Measurements from ENCODE around the gene ZNF695.
"Not testable (repeated sequence)": the region's sequence is repeated elsewhere in the genome, so short reads cannot be mapped to it uniquely, and the experiment has no call there.

The ZNF695 gene

GRCh38 chr1:247004081-247004480 lies 3.8 kb downstream of the ZNF695 start:
- not testable (repeated sequence) for H2BK15ac ChIP-seq (replicated peaks; ENCODE audit: low read depth); H4K8ac ChIP-seq (ENCODE audit: low read depth, low read length); H3K18ac ChIP-seq (ENCODE audit: low read length); H3K4me1 ChIP-seq (ENCODE audit: control insufficient read depth, low read depth, low read length); H3K79me1 ChIP-seq (ENCODE audit: low read length); H2BK120ac ChIP-seq (ENCODE audit: low read depth, low read length); H3K27me3 ChIP-seq (ENCODE audit: insufficient read depth, low read length, poor library complexity); H3K27ac ChIP-seq (ENCODE audit: low read depth, low read length); H3K4ac ChIP-seq (ENCODE audit: low read depth, low read length); H2BK5ac ChIP-seq (ENCODE audit: low read length); H4K5ac ChIP-seq (ENCODE audit: low read length); H3K4me3 ChIP-seq (ENCODE audit: low read length); H3K23ac ChIP-seq (ENCODE audit: low read length); H3K36me3 ChIP-seq (ENCODE audit: control insufficient read depth, insufficient read depth, low read length); DNase-seq; H3K56ac ChIP-seq (ENCODE audit: low read length); H2AK5ac ChIP-seq (ENCODE audit: low read length); H3K4me2 ChIP-seq (ENCODE audit: low read length); H3K9ac ChIP-seq (ENCODE audit: low read length)
- H3K79me2 ChIP-seq (ENCODE audit: control insufficient read depth, insufficient read depth, low read length), result peaks cover 47% of the 10 kb centered on the region
- no CpG with 5 or more reads among the region's 6 CpGs for WGBS (ENCODE audit: extremely low coverage, insufficient coverage, low lambda C conversion rate)

GRCh38 chr1:246989901-246990300 lies 18.0 kb downstream of the ZNF695 start:
- no peak overlapping the region for H4K5ac ChIP-seq (ENCODE audit: low read length)
- no peak overlapping the region for H4K8ac ChIP-seq (ENCODE audit: low read depth, low read length)
- no peak overlapping the region for H2BK120ac ChIP-seq (ENCODE audit: low read depth, low read length)
- WGBS (ENCODE audit: extremely low coverage, insufficient coverage, low lambda C conversion rate), result 100% methylated on average over 1 of the region's 2 CpGs
- no peak overlapping the region for H3K27ac ChIP-seq (ENCODE audit: low read depth, low read length)
- no peak overlapping the region for H3K9ac ChIP-seq (ENCODE audit: low read length)
- H3K27me3 ChIP-seq (ENCODE audit: insufficient read depth, low read length, poor library complexity), result no peaks in the 10 kb centered on the region
- no peak overlapping the region for H3K4me2 ChIP-seq (ENCODE audit: low read length)
- DNase-seq, result no peak
- no peak overlapping the region for H3K4ac ChIP-seq (ENCODE audit: low read depth, low read length)
- no peak overlapping the region for H3K56ac ChIP-seq (ENCODE audit: low read length)
- H2BK5ac ChIP-seq (ENCODE audit: low read length), result no peak overlapping the region
- H3K23ac ChIP-seq (ENCODE audit: low read length), result no peak overlapping the region
- peaks cover 3% of the 10 kb centered on the region for H3K79me1 ChIP-seq (ENCODE audit: low read length)
- no peaks in the 10 kb centered on the region for H3K4me1 ChIP-seq (ENCODE audit: control insufficient read depth, low read depth, low read length)
- no peak overlapping the region for H3K18ac ChIP-seq (ENCODE audit: low read length)
- peaks cover 10% of the 10 kb centered on the region for H3K36me3 ChIP-seq (ENCODE audit: control insufficient read depth, insufficient read depth, low read length)
- no peak overlapping the region for H3K4me3 ChIP-seq (ENCODE audit: low read length)
- H2BK15ac ChIP-seq (replicated peaks; ENCODE audit: low read depth), result no peak overlapping the region
- peaks cover 2% of the 10 kb centered on the region for H3K79me2 ChIP-seq (ENCODE audit: control insufficient read depth, insufficient read depth, low read length)
- H2AK5ac ChIP-seq (ENCODE audit: low read length), result no peak overlapping the region

- no CpG with 5 or more reads among the region's 4 CpGs for WGBS (ENCODE audit: extremely low coverage, insufficient coverage, low lambda C conversion rate)
- no peak overlapping the region for H3K23ac ChIP-seq (ENCODE audit: low read length)
- H4K5ac ChIP-seq (ENCODE audit: low read length), result no peak overlapping the region
- no peaks in the 10 kb centered on the region for H3K27me3 ChIP-seq (ENCODE audit: insufficient read depth, low read length, poor library complexity)
- H3K4me2 ChIP-seq (ENCODE audit: low read length), result no peak overlapping the region
- H3K4me3 ChIP-seq (ENCODE audit: low read length), result peak overlapping the region; percentile 36
- no peak overlapping the region for H4K8ac ChIP-seq (ENCODE audit: low read depth, low read length)
- H2BK15ac ChIP-seq (replicated peaks; ENCODE audit: low read depth), result no peak overlapping the region
- no peak overlapping the region for H2AK5ac ChIP-seq (ENCODE audit: low read length)
- no peak overlapping the region for H3K56ac ChIP-seq (ENCODE audit: low read length)
- H2BK120ac ChIP-seq (ENCODE audit: low read depth, low read length), result no peak overlapping the region
- H3K18ac ChIP-seq (ENCODE audit: low read length), result no peak overlapping the region
- peaks cover 2% of the 10 kb centered on the region for H3K79me2 ChIP-seq (ENCODE audit: control insufficient read depth, insufficient read depth, low read length)
- no peaks in the 10 kb centered on the region for H3K4me1 ChIP-seq (ENCODE audit: control insufficient read depth, low read depth, low read length)
- peaks cover 13% of the 10 kb centered on the region for H3K36me3 ChIP-seq (ENCODE audit: control insufficient read depth, insufficient read depth, low read length)
- H3K4ac ChIP-seq (ENCODE audit: low read depth, low read length), result no peak overlapping the region
- H3K27ac ChIP-seq (ENCODE audit: low read depth, low read length), result no peak overlapping the region
- no peak overlapping the region for H2BK5ac ChIP-seq (ENCODE audit: low read length)
- peak; percentile 12 for DNase-seq
- no peak overlapping the region for H3K9ac ChIP-seq (ENCODE audit: low read length)
- peaks cover 3% of the 10 kb centered on the region for H3K79me1 ChIP-seq (ENCODE audit: low read length)
Measured at GRCh38 chr1:246988316-246988715, 19.5 kb downstream of the ZNF695 start.

GRCh38 chr1:246987083-246987690 lies 20.7 kb downstream of the ZNF695 start:
- H3K36me3 ChIP-seq (ENCODE audit: control insufficient read depth, insufficient read depth, low read length), result peaks cover 10% of the 10 kb centered on the region
- H3K79me1 ChIP-seq (ENCODE audit: low read length), result peaks cover 1% of the 10 kb centered on the region
- no peak overlapping the region for H3K4me2 ChIP-seq (ENCODE audit: low read length)
- H4K5ac ChIP-seq (ENCODE audit: low read length), result no peak overlapping the region
- H3K9ac ChIP-seq (ENCODE audit: low read length), result no peak overlapping the region
- no peak overlapping the region for H2AK5ac ChIP-seq (ENCODE audit: low read length)
- no peak overlapping the region for H3K18ac ChIP-seq (ENCODE audit: low read length)
- H2BK120ac ChIP-seq (ENCODE audit: low read depth, low read length), result no peak overlapping the region
- H4K8ac ChIP-seq (ENCODE audit: low read depth, low read length), result no peak overlapping the region
- no peak overlapping the region for H3K27ac ChIP-seq (ENCODE audit: low read depth, low read length)
- no peaks in the 10 kb centered on the region for H3K4me1 ChIP-seq (ENCODE audit: control insufficient read depth, low read depth, low read length)
- H2BK15ac ChIP-seq (replicated peaks; ENCODE audit: low read depth), result no peak overlapping the region
- no peak overlapping the region for H3K4ac ChIP-seq (ENCODE audit: low read depth, low read length)
- H3K79me2 ChIP-seq (ENCODE audit: control insufficient read depth, insufficient read depth, low read length), result peaks cover 2% of the 10 kb centered on the region
- no peak overlapping the region for H2BK5ac ChIP-seq (ENCODE audit: low read length)
- H3K27me3 ChIP-seq (ENCODE audit: insufficient read depth, low read length, poor library complexity), result no peaks in the 10 kb centered on the region
- WGBS (ENCODE audit: extremely low coverage, insufficient coverage, low lambda C conversion rate), result no CpG with 5 or more reads among the region's 1 CpG
- peak overlapping the region; percentile 26 for H3K4me3 ChIP-seq (ENCODE audit: low read length)
- H3K56ac ChIP-seq (ENCODE audit: low read length), result no peak overlapping the region
- no peak overlapping the region for H3K23ac ChIP-seq (ENCODE audit: low read length)
- peak; percentile 60 for DNase-seq

- Histone ChIP-seq H4K5ac (ENCODE audit: low read length) (no peak overlapping the region), H3K18ac (ENCODE audit: low read length) (no peak overlapping the region), H3K79me2 (ENCODE audit: control insufficient read depth, insufficient read depth, low read length) (no peaks in the 10 kb centered on the region), H3K56ac (ENCODE audit: low read length) (no peak overlapping the region), H2BK15ac (replicated peaks; ENCODE audit: low read depth) (no peak overlapping the region), H3K23ac (ENCODE audit: low read length) (no peak overlapping the region), H2AK5ac (ENCODE audit: low read length) (no peak overlapping the region), H2BK120ac (ENCODE audit: low read depth, low read length) (no peak overlapping the region), H3K27me3 (ENCODE audit: insufficient read depth, low read length, poor library complexity) (no peaks in the 10 kb centered on the region), H3K79me1 (ENCODE audit: low read length) (no peaks in the 10 kb centered on the region), H3K36me3 (ENCODE audit: control insufficient read depth, insufficient read depth, low read length) (peaks cover 4% of the 10 kb centered on the region), H4K8ac (ENCODE audit: low read depth, low read length) (no peak overlapping the region), H3K27ac (ENCODE audit: low read depth, low read length) (no peak overlapping the region), H3K4me2 (ENCODE audit: low read length) (no peak overlapping the region), H3K4me1 (ENCODE audit: control insufficient read depth, low read depth, low read length) (no peaks in the 10 kb centered on the region), H2BK5ac (ENCODE audit: low read length) (no peak overlapping the region), H3K9ac (ENCODE audit: low read length) (no peak overlapping the region), H3K4ac (ENCODE audit: low read depth, low read length) (no peak overlapping the region), H3K4me3 (ENCODE audit: low read length) (no peak overlapping the region)
- DNase-seq, result no peak
- WGBS (ENCODE audit: extremely low coverage, insufficient coverage, low lambda C conversion rate), result no CpG with 5 or more reads among the region's 6 CpGs
Measured at GRCh38 chr1:246978785-246979184, 29.1 kb downstream of the ZNF695 start.

- Histone ChIP-seq H4K8ac (ENCODE audit: low read depth, low read length) (no peak overlapping the region), H3K4me2 (ENCODE audit: low read length) (no peak overlapping the region), H3K4ac (ENCODE audit: low read depth, low read length) (no peak overlapping the region), H4K5ac (ENCODE audit: low read length) (no peak overlapping the region), H3K4me1 (ENCODE audit: control insufficient read depth, low read depth, low read length) (no peaks in the 10 kb centered on the region), H2BK5ac (ENCODE audit: low read length) (no peak overlapping the region), H3K27ac (ENCODE audit: low read depth, low read length) (no peak overlapping the region), H3K27me3 (ENCODE audit: insufficient read depth, low read length, poor library complexity) (no peaks in the 10 kb centered on the region), H3K36me3 (ENCODE audit: control insufficient read depth, insufficient read depth, low read length) (peaks cover 3% of the 10 kb centered on the region), H3K9ac (ENCODE audit: low read length) (no peak overlapping the region), H3K18ac (ENCODE audit: low read length) (no peak overlapping the region), H3K23ac (ENCODE audit: low read length) (no peak overlapping the region), H2AK5ac (ENCODE audit: low read length) (no peak overlapping the region), H2BK120ac (ENCODE audit: low read depth, low read length) (no peak overlapping the region), H2BK15ac (replicated peaks; ENCODE audit: low read depth) (no peak overlapping the region), H3K79me2 (ENCODE audit: control insufficient read depth, insufficient read depth, low read length) (no peaks in the 10 kb centered on the region), H3K79me1 (ENCODE audit: low read length) (no peaks in the 10 kb centered on the region), H3K56ac (ENCODE audit: low read length) (no peak overlapping the region), H3K4me3 (ENCODE audit: low read length) (no peak overlapping the region)
- no CpG with 5 or more reads among the region's 2 CpGs for WGBS (ENCODE audit: extremely low coverage, insufficient coverage, low lambda C conversion rate)
- DNase-seq, result no peak
Measured at GRCh38 chr1:246978281-246978680, 29.6 kb downstream of the ZNF695 start.

All from mesendoderm (in vitro differentiated cells).